HG03097 (cell line): ENCODE measurements around the gene DCLK2.
"Not testable (repeated sequence)": the region's sequence is repeated elsewhere in the genome, so short reads cannot be mapped to it uniquely, and the experiment has no call there.

Experiments
- ATAC-seq: cut with Tn5 transposase; IDR thresholded peaks from one replicate; pipeline ENCODE4 v1.9.1; 2021; ENCODE audit not compliant: unreplicated experiment, low FRiP score

DCLK2 gene

GRCh38 chr4:150145090-150145945 lies 67.1 kb downstream of the DCLK2 start:
- ATAC-seq = no peak

GRCh38 chr4:150145946-150146340 lies 67.7 kb downstream of the DCLK2 start:
- no peak for ATAC-seq

GRCh38 chr4:150149381-150149780 lies 71.1 kb downstream of the DCLK2 start:
- no peak for ATAC-seq

- no peak for ATAC-seq
These were observed 72.4 kb downstream of the DCLK2 start for GRCh38 chr4:150150629-150151062.

GRCh38 chr4:150152766-150153165 lies 74.5 kb downstream of the DCLK2 start:
- no peak for ATAC-seq

- no peak for ATAC-seq
These were observed 77.1 kb downstream of the DCLK2 start for GRCh38 chr4:150155391-150155790.

GRCh38 chr4:150156543-150156942 lies 78.3 kb downstream of the DCLK2 start:
- no peak for ATAC-seq

GRCh38 chr4:150158041-150158440 lies 79.8 kb downstream of the DCLK2 start:
- no peak for ATAC-seq

- ATAC-seq = no peak
These were observed 82.2 kb downstream of the DCLK2 start for GRCh38 chr4:150160473-150160872.

GRCh38 chr4:150161109-150161508 lies 82.9 kb downstream of the DCLK2 start:
- ATAC-seq = no peak

GRCh38 chr4:150162020-150162419 lies 83.8 kb downstream of the DCLK2 start:
- not testable (repeated sequence) for ATAC-seq

- no peak for ATAC-seq
These were observed 85.8 kb downstream of the DCLK2 start for GRCh38 chr4:150164055-150164454.

GRCh38 chr4:150164956-150165629 lies 86.8 kb downstream of the DCLK2 start:
- no peak for ATAC-seq

GRCh38 chr4:150167054-150167453 lies 88.8 kb downstream of the DCLK2 start:
- no peak for ATAC-seq

GRCh38 chr4:150173432-150173861 lies 95.2 kb downstream of the DCLK2 start:
- no peak for ATAC-seq

- ATAC-seq = no peak
These were observed 95.7 kb downstream of the DCLK2 start for GRCh38 chr4:150173982-150174398.

- no peak for ATAC-seq
These were observed 98.3 kb downstream of the DCLK2 start for GRCh38 chr4:150176547-150176946.

GRCh38 chr4:150178161-150178560 lies 99.9 kb downstream of the DCLK2 start:
- ATAC-seq = no peak

GRCh38 chr4:150181536-150181935 lies 103.3 kb downstream of the DCLK2 start:
- no peak for ATAC-seq

GRCh38 chr4:150182794-150183193 lies 104.5 kb downstream of the DCLK2 start:
- no peak for ATAC-seq

- ATAC-seq = not testable (repeated sequence)
These were observed 106.8 kb downstream of the DCLK2 start for GRCh38 chr4:150185033-150185432.

- no peak for ATAC-seq
These were observed 114.7 kb downstream of the DCLK2 start for GRCh38 chr4:150192986-150193385.
